Measurements from ENCODE around the gene PML. TPM values are rescaled to one million over a fixed set of nuclear protein-coding genes. Genes with fewer than 3 reads are reported as not detected.
A peak's percentile ranks its signal among the peaks of the same experiment; 100 is the strongest.
"Not testable (repeated sequence)": the region's sequence is repeated elsewhere in the genome, so short reads cannot be mapped to it uniquely, and the experiment has no call there.

Gene PML
- total RNA-seq, 1 experiment from 2014 or later, result 67.2 TPM

DNA sequence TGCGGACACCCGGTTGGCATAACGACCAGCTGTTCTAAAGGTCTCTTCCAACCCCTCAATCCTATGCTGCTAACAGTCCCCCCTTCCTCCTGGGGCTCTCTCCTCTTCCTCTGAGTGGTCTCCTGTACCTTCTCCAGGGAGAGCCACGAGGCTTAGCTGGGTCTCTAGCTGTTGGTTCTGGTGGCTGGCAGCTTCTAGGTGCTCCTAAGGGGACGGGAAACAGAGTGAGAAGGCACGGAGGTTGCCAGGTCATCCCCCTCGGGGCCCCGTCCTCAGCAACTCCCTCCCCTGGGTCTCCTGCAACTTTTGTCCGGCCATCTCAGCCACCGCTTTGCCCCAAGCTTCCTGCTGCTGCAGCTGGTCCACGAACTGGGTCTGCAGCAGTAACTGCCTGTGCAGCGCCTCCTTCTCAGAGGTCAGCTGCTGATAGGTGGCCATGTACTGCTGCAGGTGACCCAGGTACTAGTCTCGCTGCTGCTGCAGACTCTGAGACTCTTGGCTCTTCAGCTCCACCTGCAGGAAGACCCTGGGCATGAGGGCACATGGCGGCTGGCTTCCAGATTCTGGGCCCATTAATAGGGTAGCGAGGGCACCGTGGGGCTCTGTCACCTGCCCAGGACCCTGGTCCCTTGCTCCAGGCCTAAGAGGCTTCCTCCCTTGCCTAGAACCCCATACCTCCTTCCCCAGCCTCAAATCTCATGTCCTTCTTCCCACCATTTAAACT lies 78.3 kb downstream of the PML start:
- BruUV-seq (replicated peaks); H3K9me2 ChIP-seq (ENCODE audit: insufficient read depth); H4K20me1 ChIP-seq (ENCODE audit: insufficient read depth); CTCF ChIA-PET; H3K9me3 ChIP-seq (ENCODE audit: insufficient read depth, low read depth); H3K4me2 ChIP-seq; H3K4me3 ChIP-seq; H3K27ac ChIP-seq; H3K36me3 ChIP-seq (ENCODE audit: low read depth); H2AFZ ChIP-seq; H3K79me2 ChIP-seq (ENCODE audit: low read depth); H3F3A ChIP-seq (ENCODE audit: insufficient read depth, low read depth); intact Hi-C loops (cut with micrococcal nuclease; ENCODE audit: unreplicated experiment); H3K27me3 ChIP-seq (ENCODE audit: insufficient read depth, low read depth); H3K4me1 ChIP-seq (replicated peaks; ENCODE audit: insufficient read depth); POLR2A ChIA-PET (ENCODE audit: unreplicated experiment): not testable (repeated sequence)
- peak in 1 of 2 experiments; percentile 74 for DNase-seq
- TF ChIP-seq, protein P1, sequence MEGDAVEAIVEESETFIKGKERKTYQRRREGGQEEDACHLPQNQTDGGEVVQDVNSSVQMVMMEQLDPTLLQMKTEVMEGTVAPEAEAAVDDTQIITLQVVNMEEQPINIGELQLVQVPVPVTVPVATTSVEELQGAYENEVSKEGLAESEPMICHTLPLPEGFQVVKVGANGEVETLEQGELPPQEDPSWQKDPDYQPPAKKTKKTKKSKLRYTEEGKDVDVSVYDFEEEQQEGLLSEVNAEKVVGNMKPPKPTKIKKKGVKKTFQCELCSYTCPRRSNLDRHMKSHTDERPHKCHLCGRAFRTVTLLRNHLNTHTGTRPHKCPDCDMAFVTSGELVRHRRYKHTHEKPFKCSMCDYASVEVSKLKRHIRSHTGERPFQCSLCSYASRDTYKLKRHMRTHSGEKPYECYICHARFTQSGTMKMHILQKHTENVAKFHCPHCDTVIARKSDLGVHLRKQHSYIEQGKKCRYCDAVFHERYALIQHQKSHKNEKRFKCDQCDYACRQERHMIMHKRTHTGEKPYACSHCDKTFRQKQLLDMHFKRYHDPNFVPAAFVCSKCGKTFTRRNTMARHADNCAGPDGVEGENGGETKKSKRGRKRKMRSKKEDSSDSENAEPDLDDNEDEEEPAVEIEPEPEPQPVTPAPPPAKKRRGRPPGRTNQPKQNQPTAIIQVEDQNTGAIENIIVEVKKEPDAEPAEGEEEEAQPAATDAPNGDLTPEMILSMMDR (conservative IDR thresholded peaks at IDR 0.05), result peak; percentile 64

DNA sequence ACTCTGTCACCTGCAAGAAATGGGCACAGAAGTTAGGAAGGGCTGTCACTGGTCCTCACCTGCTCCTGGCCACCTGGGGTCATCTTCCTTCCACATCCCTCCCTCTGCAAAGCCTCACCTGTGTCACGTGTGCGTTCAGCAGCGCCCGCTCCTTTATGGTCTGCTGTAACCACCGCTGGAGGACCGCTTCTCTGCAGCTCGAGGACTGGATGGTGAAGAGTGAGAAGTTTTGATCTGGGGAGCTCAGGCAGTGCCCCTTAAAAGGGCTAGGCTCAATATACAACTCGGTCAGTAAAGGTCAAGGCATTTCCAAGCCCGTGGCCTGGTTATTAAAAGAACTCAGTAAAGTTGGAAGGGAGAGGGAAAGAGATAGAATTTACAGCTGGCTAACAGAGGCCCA lies 81.3 kb downstream of the PML start:
- intact Hi-C loops (cut with micrococcal nuclease; ENCODE audit: unreplicated experiment); DNase-seq; H3K79me2 ChIP-seq (ENCODE audit: low read depth); H4K20me1 ChIP-seq (ENCODE audit: insufficient read depth); POLR2A ChIA-PET (ENCODE audit: unreplicated experiment); H3K9me3 ChIP-seq (ENCODE audit: insufficient read depth, low read depth); H3K9me2 ChIP-seq (ENCODE audit: insufficient read depth); BruUV-seq (replicated peaks); H3K36me3 ChIP-seq (ENCODE audit: low read depth); H3K4me2 ChIP-seq; H3K27me3 ChIP-seq (ENCODE audit: insufficient read depth, low read depth); H3K4me1 ChIP-seq (replicated peaks; ENCODE audit: insufficient read depth); H3K27ac ChIP-seq; CTCF ChIA-PET; H3K4me3 ChIP-seq; H2AFZ ChIP-seq; H3F3A ChIP-seq (ENCODE audit: insufficient read depth, low read depth): not testable (repeated sequence)

DNA sequence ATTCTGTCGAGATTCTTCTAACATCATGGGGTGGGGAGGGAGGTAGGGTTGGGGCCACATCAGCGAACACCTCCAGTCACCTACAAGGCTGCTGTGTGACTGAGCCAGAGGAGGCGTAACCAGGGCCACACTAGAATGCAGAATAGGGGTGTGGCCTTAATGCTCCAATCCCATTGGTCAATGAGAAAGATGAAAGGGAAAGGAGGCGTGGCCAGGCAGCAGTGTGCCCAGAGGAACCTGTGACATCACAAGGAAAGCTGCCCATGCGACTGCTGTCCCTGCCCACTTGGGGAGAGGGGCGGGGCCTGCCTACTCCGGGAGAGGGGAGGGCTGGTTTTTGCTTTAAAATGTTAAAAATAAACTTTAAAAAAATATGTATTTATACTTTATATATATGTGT lies 87.9 kb downstream of the PML start, which contains the start of gene GOLGA6A:
TSS of gene GOLGA6A (minus strand) at position 101 of the 400 bp plus-strand sequence. CDS start at position 60, 41 bp downstream.
- H4K20me1 ChIP-seq (ENCODE audit: insufficient read depth); BruUV-seq (replicated peaks); H3K4me1 ChIP-seq (replicated peaks; ENCODE audit: insufficient read depth); DNase-seq; intact Hi-C loops (cut with micrococcal nuclease; ENCODE audit: unreplicated experiment); H3K4me2 ChIP-seq; H3F3A ChIP-seq (ENCODE audit: insufficient read depth, low read depth); H3K79me2 ChIP-seq (ENCODE audit: low read depth); H3K9me2 ChIP-seq (ENCODE audit: insufficient read depth); H3K9me3 ChIP-seq (ENCODE audit: insufficient read depth, low read depth); H2AFZ ChIP-seq; H3K27me3 ChIP-seq (ENCODE audit: insufficient read depth, low read depth); H3K4me3 ChIP-seq; POLR2A ChIA-PET (ENCODE audit: unreplicated experiment); H3K27ac ChIP-seq; CTCF ChIA-PET; H3K36me3 ChIP-seq (ENCODE audit: low read depth): not testable (repeated sequence)

DNA sequence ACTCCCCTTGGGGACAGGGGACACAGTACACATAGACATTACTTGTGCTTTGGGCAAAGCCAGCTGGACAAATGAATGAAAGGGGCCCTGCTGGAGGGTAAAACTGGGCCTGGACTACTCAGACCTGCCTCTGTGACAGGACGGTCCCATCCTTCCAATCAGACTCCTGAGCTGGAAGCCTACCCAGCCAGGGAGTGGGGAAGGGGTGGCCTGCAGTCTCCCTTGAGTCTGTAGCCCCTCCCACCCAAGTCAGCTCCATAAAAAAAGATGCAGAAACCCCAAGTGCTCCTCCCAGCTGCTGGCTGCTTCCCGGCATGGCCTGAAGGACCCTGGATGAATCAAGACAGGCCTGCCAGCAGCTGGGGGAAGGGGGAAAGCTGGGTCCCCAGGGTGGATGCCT lies 100.1 kb downstream of the PML start:
- H3K79me2 ChIP-seq (ENCODE audit: low read depth); POLR2A ChIA-PET (ENCODE audit: unreplicated experiment); H3F3A ChIP-seq (ENCODE audit: insufficient read depth, low read depth): not testable (repeated sequence)

DNA sequence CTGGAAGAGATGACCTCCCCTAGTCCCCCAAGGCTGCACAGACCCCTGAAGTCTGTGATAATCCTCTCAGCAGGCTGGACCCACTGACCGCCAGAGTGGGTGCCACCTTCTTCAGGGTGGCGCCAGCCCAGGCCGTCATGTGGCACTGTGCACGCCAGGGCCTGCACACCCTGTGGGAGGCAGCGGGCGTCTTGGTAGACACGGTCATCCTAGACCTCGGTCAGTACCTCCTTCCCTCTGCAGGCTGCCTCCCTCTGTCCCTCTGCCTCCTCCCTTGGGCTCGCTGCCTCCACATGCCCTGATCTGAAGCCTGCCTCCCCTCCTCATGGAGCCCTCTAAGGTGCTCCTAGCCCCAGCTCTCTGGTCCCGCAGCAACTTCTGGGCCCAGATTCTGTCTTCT lies 101.1 kb downstream of the PML start:
- H3K79me2 ChIP-seq (ENCODE audit: low read depth); H2AFZ ChIP-seq; intact Hi-C loops (cut with micrococcal nuclease; ENCODE audit: unreplicated experiment); POLR2A ChIA-PET (ENCODE audit: unreplicated experiment); H3K4me2 ChIP-seq; DNase-seq; H4K20me1 ChIP-seq (ENCODE audit: insufficient read depth); H3K9me3 ChIP-seq (ENCODE audit: insufficient read depth, low read depth); H3K4me1 ChIP-seq (replicated peaks; ENCODE audit: insufficient read depth); BruUV-seq (replicated peaks); H3F3A ChIP-seq (ENCODE audit: insufficient read depth, low read depth); CTCF ChIA-PET; H3K36me3 ChIP-seq (ENCODE audit: low read depth); H3K27me3 ChIP-seq (ENCODE audit: insufficient read depth, low read depth); H3K4me3 ChIP-seq; H3K27ac ChIP-seq; H3K9me2 ChIP-seq (ENCODE audit: insufficient read depth): not testable (repeated sequence)

More for the DNA sequence above, 100.1 kb downstream of the PML start:
- H3K4me3 ChIP-seq; BruUV-seq (replicated peaks); H3K4me2 ChIP-seq; H3K36me3 ChIP-seq (ENCODE audit: low read depth); H3K9me3 ChIP-seq (ENCODE audit: insufficient read depth, low read depth); H2AFZ ChIP-seq; DNase-seq; H3K4me1 ChIP-seq (replicated peaks; ENCODE audit: insufficient read depth); CTCF ChIA-PET; H3K27ac ChIP-seq; H3K27me3 ChIP-seq (ENCODE audit: insufficient read depth, low read depth); H3K9me2 ChIP-seq (ENCODE audit: insufficient read depth); H4K20me1 ChIP-seq (ENCODE audit: insufficient read depth); intact Hi-C loops (cut with micrococcal nuclease; ENCODE audit: unreplicated experiment): not testable (repeated sequence)

DNA sequence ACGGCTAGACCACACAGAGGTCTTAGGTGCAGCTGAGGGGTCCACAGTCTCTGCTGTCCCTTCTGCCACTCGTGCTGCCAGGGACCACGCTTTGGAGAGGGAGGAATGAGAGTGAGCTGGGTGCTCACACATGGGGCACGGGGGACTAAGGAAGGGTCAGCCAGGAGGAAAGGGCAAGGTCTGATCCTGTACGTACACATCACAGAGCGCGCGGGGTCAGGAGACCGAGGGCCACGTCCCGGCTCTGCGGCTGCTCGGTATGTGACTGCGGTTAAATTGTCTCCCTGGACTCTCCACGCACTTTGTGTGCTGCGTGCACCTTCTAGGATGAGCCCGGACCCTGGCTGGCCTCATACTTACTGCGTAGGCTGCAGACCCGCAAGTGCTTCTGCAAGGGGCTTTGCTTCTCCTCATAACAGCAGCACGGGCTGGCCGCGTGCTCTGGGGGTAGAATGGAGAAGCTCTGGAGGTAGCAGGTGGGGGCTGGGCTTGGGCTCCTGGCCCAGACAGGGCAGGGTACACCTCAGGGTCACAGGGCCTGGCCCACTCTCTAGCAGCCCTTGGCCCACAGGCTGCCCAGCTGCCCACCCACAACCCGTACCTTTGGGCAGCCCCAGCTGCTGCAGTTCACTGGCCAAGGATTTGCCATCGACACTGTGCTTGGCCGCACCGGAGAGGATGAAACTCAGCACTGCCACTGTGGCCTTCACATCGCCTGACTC lies 102.4 kb downstream of the PML start:
- H3K4me1 ChIP-seq (replicated peaks; ENCODE audit: insufficient read depth); intact Hi-C loops (cut with micrococcal nuclease; ENCODE audit: unreplicated experiment); H3K79me2 ChIP-seq (ENCODE audit: low read depth); CTCF ChIA-PET; H3K27me3 ChIP-seq (ENCODE audit: insufficient read depth, low read depth); H3K4me3 ChIP-seq; H3F3A ChIP-seq (ENCODE audit: insufficient read depth, low read depth); H3K4me2 ChIP-seq; DNase-seq; H4K20me1 ChIP-seq (ENCODE audit: insufficient read depth); H3K36me3 ChIP-seq (ENCODE audit: low read depth); H3K9me2 ChIP-seq (ENCODE audit: insufficient read depth); H3K9me3 ChIP-seq (ENCODE audit: insufficient read depth, low read depth); H2AFZ ChIP-seq; H3K27ac ChIP-seq; BruUV-seq (replicated peaks); POLR2A ChIA-PET (ENCODE audit: unreplicated experiment): not testable (repeated sequence)

All from PC-9 (cell line).